SU-DHL-6 (cell line): ENCODE measurements around the gene SIAH2.

ENCODE experiments used
- H2AFZ ChIP-seq: fragments of 200-600 bp; sonication (generic); 2 replicates; pipeline ENCODE4 v1.6.1; 2014; ENCODE audit warnings: low read depth, mild to moderate bottlenecking, moderate library complexity, mixed read lengths, antibody characterized with exemption, low read length; ENCODE audit not compliant: severe bottlenecking
- H3F3A ChIP-seq: fragments of 200-600 bp; shearing (Covaris generic); 2 replicates; pipeline ENCODE4 v1.6.0; 2016; ENCODE audit warnings: antibody characterized with exemption, mild to moderate bottlenecking; ENCODE audit not compliant: insufficient read depth
- H3K27ac ChIP-seq: fragments of 200-600 bp; sonication (generic); 2 replicates; pipeline ENCODE4 v1.5.1; 2016; ENCODE audit warnings: low read depth, mild to moderate bottlenecking, low read length, moderate library complexity, mixed read lengths
- H3K27me3 ChIP-seq: fragments of 200-600 bp; sonication (generic), shearing (Covaris generic); 2 replicates; pipeline ENCODE4 v1.6.0; 2014; ENCODE audit warnings: mild to moderate bottlenecking, low read length
- H3K36me3 ChIP-seq: fragments of 200-600 bp; sonication (generic); 2 replicates; pipeline ENCODE4 v1.6.1; 2014; ENCODE audit warnings: mild to moderate bottlenecking, low read length, mixed read lengths
- H3K4me2 ChIP-seq: fragments of 300-600, 200-600 bp; shearing (Covaris generic), sonication (generic); 2 replicates; pipeline ENCODE4 v1.6.0; 2014; ENCODE audit warnings: low read length, low read depth, mild to moderate bottlenecking; ENCODE audit not compliant: poor library complexity, severe bottlenecking
- H3K4me3 ChIP-seq: fragments of 200-600 bp; sonication (generic); 2 replicates; pipeline ENCODE4 v1.5.1; 2014; ENCODE audit warnings: antibody characterized with exemption, low read length, mild to moderate bottlenecking, mixed read lengths; ENCODE audit not compliant: insufficient read depth, poor library complexity, severe bottlenecking
- H3K79me2 ChIP-seq: fragments of 200-600 bp; sonication (generic); 2 replicates; pipeline ENCODE4 v1.6.1; 2014; ENCODE audit warnings: mild to moderate bottlenecking, low read length, moderate library complexity; ENCODE audit not compliant: insufficient read depth
- H3K9ac ChIP-seq: fragments of 200-600 bp; sonication (generic); 2 replicates; pipeline ENCODE4 v1.7.0; 2014; ENCODE audit warnings: mild to moderate bottlenecking, low read length
- H3K9me2 ChIP-seq: fragments of 200-600 bp; sonication (generic); replicated peaks from 2 replicates; pipeline ENCODE4 v1.6.1; 2014; ENCODE audit warnings: low read length; ENCODE audit not compliant: insufficient read depth
- H3K9me3 ChIP-seq: fragments of 200-600 bp; sonication (generic); 2 replicates; pipeline ENCODE4 v1.6.1; 2014; ENCODE audit warnings: low read length, mixed read lengths; ENCODE audit not compliant: insufficient read depth
- H4K20me1 ChIP-seq: fragments of 200-600 bp; sonication (generic); 2 replicates; pipeline ENCODE4 v1.6.1; 2014; ENCODE audit warnings: low read depth, mild to moderate bottlenecking, antibody characterized with exemption, low read length, moderate library complexity, mixed read lengths
- EZH2phosphoT487 ChIP-seq: fragments of 200-600 bp; sonication (generic), shearing (Covaris generic); conservative IDR thresholded peaks from 2 replicates; pipeline ENCODE4 v1.6.1; 2018; ENCODE audit warnings: mild to moderate bottlenecking, antibody characterized with exemption, low read length, moderate library complexity, mixed read lengths
- TF ChIP-seq, protein P1 (sequence below): fragments of 200-600 bp; sonication (generic); IDR thresholded peaks from one replicate; pipeline ENCODE4 v1.5.1; 2017; ENCODE audit warnings: antibody characterized with exemption, mild to moderate bottlenecking, low read length, moderate library complexity; ENCODE audit not compliant: insufficient read depth, poor library complexity, severe bottlenecking

The SIAH2 gene

DNA sequence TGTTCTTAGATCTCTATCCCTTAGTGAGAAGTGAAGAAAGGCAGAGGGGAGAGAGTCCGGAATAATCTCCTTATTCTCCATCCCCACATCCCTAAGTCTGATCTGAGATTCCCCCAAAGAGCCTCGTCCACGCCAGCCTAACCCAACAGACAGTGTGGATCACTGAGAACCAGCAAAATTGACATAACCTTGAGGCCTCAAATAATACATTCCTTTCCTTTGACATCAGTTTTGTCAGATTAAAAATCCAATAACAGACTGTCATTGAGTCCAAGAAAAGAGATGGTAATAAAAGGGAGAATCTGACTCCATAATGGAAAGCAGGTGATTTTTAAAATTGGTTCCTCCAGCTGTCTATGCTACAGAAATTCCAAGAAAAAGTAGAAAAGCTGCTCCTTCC is 7.7 kb upstream of the SIAH2 start:
- Histone ChIP-seq H3K4me3 (no peak overlapping the region), H3K27me3 (no peaks in the 10 kb centered on the region), H4K20me1 (no peaks in the 10 kb centered on the region), H2AFZ (no peak overlapping the region), H3K9me2 (no peaks in the 10 kb centered on the region), H3K27ac (no peak overlapping the region), H3K4me2 (no peak overlapping the region), H3K36me3 (no peaks in the 10 kb centered on the region), H3K9ac (no peak overlapping the region), H3K9me3 (no peaks in the 10 kb centered on the region), H3F3A (peaks cover 16% of the 10 kb centered on the region), H3K79me2 (no peaks in the 10 kb centered on the region)
- TF ChIP-seq, protein P1, sequence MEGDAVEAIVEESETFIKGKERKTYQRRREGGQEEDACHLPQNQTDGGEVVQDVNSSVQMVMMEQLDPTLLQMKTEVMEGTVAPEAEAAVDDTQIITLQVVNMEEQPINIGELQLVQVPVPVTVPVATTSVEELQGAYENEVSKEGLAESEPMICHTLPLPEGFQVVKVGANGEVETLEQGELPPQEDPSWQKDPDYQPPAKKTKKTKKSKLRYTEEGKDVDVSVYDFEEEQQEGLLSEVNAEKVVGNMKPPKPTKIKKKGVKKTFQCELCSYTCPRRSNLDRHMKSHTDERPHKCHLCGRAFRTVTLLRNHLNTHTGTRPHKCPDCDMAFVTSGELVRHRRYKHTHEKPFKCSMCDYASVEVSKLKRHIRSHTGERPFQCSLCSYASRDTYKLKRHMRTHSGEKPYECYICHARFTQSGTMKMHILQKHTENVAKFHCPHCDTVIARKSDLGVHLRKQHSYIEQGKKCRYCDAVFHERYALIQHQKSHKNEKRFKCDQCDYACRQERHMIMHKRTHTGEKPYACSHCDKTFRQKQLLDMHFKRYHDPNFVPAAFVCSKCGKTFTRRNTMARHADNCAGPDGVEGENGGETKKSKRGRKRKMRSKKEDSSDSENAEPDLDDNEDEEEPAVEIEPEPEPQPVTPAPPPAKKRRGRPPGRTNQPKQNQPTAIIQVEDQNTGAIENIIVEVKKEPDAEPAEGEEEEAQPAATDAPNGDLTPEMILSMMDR = no peak
- no peak for TF ChIP-seq EZH2phosphoT487

DNA sequence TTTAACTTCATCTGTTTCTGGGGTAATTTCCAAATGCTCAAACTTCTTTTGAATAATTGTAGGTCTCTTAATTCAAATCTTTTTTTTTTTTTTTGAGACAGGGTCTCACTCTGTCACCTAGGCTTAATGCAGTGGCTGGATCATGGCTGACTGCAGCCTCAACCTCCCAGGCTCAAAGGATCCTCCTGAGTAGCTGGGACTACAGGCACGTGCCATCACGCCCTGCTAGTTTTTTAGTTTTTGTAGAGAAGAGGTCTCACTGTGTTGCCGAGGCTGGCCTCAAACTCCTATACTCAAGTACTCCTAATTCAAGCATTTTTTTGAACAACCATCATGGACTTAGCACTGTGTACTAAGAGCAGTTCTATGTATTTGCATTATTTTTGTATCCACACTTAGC is 3.8 kb upstream of the SIAH2 start:
- H2AFZ ChIP-seq = no peak overlapping the region
- H3K4me2 ChIP-seq = peak overlapping the region; percentile 60
- peaks cover 7% of the 10 kb centered on the region for H3K79me2 ChIP-seq
- H3K27me3 ChIP-seq = no peaks in the 10 kb centered on the region
- H3K9ac ChIP-seq = no peak overlapping the region
- H3K4me3 ChIP-seq = no peak overlapping the region
- H3K27ac ChIP-seq = peak overlapping the region; percentile 96
- no peaks in the 10 kb centered on the region for H3K9me2 ChIP-seq
- TF ChIP-seq, protein P1 = no peak
- TF ChIP-seq EZH2phosphoT487 = no peak
- H3F3A ChIP-seq = peaks cover 33% of the 10 kb centered on the region
- H3K36me3 ChIP-seq = no peaks in the 10 kb centered on the region
- no peaks in the 10 kb centered on the region for H4K20me1 ChIP-seq
- H3K9me3 ChIP-seq = no peaks in the 10 kb centered on the region

DNA sequence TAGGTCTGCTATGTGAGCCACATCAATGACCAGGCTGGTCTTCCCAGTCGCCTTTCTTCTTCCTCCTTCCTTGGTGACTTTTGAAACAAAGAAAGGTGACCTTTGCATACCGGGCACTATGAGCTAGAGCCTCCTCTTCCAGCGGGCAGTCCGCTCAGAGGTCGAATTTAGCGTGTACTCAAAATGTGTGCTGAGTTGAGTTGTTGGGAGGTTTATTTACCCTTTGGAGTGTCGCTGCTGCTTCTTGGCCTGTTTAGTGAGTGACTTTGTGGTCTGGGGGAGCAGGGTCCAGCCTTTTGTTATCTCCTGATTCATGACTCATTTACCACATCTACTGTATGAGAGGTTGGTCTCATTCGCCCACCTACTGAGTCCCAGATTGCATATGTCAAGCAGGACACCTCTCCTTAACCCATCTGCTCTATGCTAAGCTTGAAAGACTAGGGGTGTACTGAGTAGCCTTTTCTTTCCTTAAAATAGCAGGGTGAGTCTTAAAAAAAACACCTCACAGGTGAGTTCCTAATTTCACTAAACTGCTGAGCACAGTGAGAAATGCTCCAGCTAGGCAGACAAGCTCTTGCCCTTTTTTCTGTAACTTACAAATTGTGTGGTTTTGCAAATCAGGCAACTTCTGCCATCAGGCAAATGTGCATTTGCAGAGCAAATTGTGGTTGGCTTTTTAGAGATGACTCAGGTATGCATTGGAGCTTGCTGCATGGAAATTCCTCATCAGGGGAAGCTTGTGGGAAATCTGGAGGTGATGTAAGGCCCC is 3.2 kb upstream of the SIAH2 start:
- H4K20me1 ChIP-seq = peaks cover 3% of the 10 kb centered on the region; the same call in 1 of the 2 replicates
- H3K9me3 ChIP-seq = no peaks in the 10 kb centered on the region
- H3K27me3 ChIP-seq = no peaks in the 10 kb centered on the region
- peak overlapping the region; percentile 96 for H3K27ac ChIP-seq
- H2AFZ ChIP-seq = no peak overlapping the region
- no peak for TF ChIP-seq EZH2phosphoT487
- TF ChIP-seq, protein P1 = no peak
- H3K4me3 ChIP-seq = peak overlapping the region; percentile 90
- H3K9me2 ChIP-seq = no peaks in the 10 kb centered on the region
- H3F3A ChIP-seq = peaks cover 36% of the 10 kb centered on the region
- peak overlapping the region; percentile 60 for H3K4me2 ChIP-seq
- H3K36me3 ChIP-seq = no peaks in the 10 kb centered on the region
- H3K79me2 ChIP-seq = peaks cover 13% of the 10 kb centered on the region
- peak overlapping the region; percentile 74 for H3K9ac ChIP-seq
